PC-9 (cell line): ENCODE data around the gene AGBL4. TPM values are rescaled to one million over a fixed set of nuclear protein-coding genes. Genes with fewer than 3 reads are reported as not detected.
"Not testable (repeated sequence)": the region's sequence is repeated elsewhere in the genome, so short reads cannot be mapped to it uniquely, and the experiment has no call there.

Experiments
- BruUV-seq: library from RNA; stranded (reverse); fragments of 400-500 nt; replicated peaks from 2 replicates; lab custom pipeline; 2021; lab: Mats Ljungman, UMichigan
- CTCF ChIA-PET: fragments of 300-600 bp; sonication (Branson Sonifier 250); formaldehyde crosslinking; loops from one replicate; lab custom pipeline; 2022; ENCODE audit warnings: antibody characterized with exemption; lab: Charles Lee
- POLR2A ChIA-PET: fragments of 300-600 bp; sonication (Branson Sonifier 250); formaldehyde crosslinking; loops from one replicate; lab custom pipeline; 2022; ENCODE audit warnings: antibody characterized with exemption; ENCODE audit not compliant: unreplicated experiment; lab: Charles Lee
- DNase-seq, 2 experiments: peaks; one replicate each; pipeline versions ENCODE4 v3.0.0 to v3.0.0-alpha.2; 2015 to 2022; ENCODE audit warnings: mixed read lengths in 1 of 2
- H2AFZ ChIP-seq: fragments of 200-600 bp; sonication (generic); 2 replicates; pipeline ENCODE4 v1.8.1; 2017; ENCODE audit warnings: antibody characterized with exemption
- H3F3A ChIP-seq: fragments of 200-600 bp; sonication (generic); 2 replicates; pipeline ENCODE4 v1.8.1; 2017; ENCODE audit warnings: antibody characterized with exemption, mild to moderate bottlenecking, low read depth; ENCODE audit not compliant: insufficient read depth
- H3K27ac ChIP-seq: fragments of 200-600 bp; sonication (generic); 2 replicates; pipeline ENCODE4 v1.6.1; 2016; ENCODE audit warnings: mixed run types
- H3K27me3 ChIP-seq: fragments of 200-600 bp; sonication (generic); 2 replicates; pipeline ENCODE4 v1.6.1; 2016; ENCODE audit warnings: low read depth, mixed run types; ENCODE audit not compliant: insufficient read depth
- H3K36me3 ChIP-seq: fragments of 200-600 bp; sonication (generic); 2 replicates; pipeline ENCODE4 v1.6.1; 2016; ENCODE audit warnings: low read depth, mixed run types
- H3K4me1 ChIP-seq: fragments of 200-600 bp; sonication (generic); replicated peaks from 2 replicates; pipeline ENCODE4 v1.6.1; 2016; ENCODE audit warnings: mixed run types; ENCODE audit not compliant: insufficient read depth
- H3K4me2 ChIP-seq: fragments of 200-600 bp; sonication (generic); 2 replicates; pipeline ENCODE4 v1.6.1; 2017; ENCODE audit warnings: mixed run types
- H3K4me3 ChIP-seq: fragments of 200-600 bp; sonication (generic); 2 replicates; pipeline ENCODE4 v1.6.1; 2016; ENCODE audit warnings: mixed run types
- H3K79me2 ChIP-seq: fragments of 200-600 bp; sonication (generic); 2 replicates; pipeline ENCODE4 v1.6.1; 2017; ENCODE audit warnings: low read depth, mixed run types
- H3K9me2 ChIP-seq: fragments of 200-600 bp; sonication (generic); 2 replicates; pipeline ENCODE4 v1.8.1; 2017; ENCODE audit warnings: mild to moderate bottlenecking; ENCODE audit not compliant: insufficient read depth
- H3K9me3 ChIP-seq: fragments of 200-600 bp; sonication (generic); 2 replicates; pipeline ENCODE4 v1.8.1; 2016; ENCODE audit warnings: low read depth; ENCODE audit not compliant: insufficient read depth
- H4K20me1 ChIP-seq: fragments of 200-600 bp; sonication (generic); 2 replicates; pipeline ENCODE4 v1.8.1; 2017; ENCODE audit not compliant: insufficient read depth
- CTCF ChIP-seq: fragments of 200-600 bp; sonication (generic); conservative IDR thresholded peaks from 2 replicates; pipeline ENCODE4 v1.6.1; 2017; ENCODE audit warnings: mixed run types, antibody characterized with exemption, mild to moderate bottlenecking, moderate library complexity
- EZH2 ChIP-seq: fragments of 200-600 bp; sonication (generic); IDR thresholded peaks from 2 replicates; pipeline ENCODE4 v1.8.0; 2017; ENCODE audit warnings: antibody characterized with exemption, low read depth
- intact Hi-C: fragments of 100-400 bp; cut with micrococcal nuclease; formaldehyde crosslinking; loops from one replicate; pipeline ENCODE4 v1.10.0; 2022; ENCODE audit not compliant: unreplicated experiment
- total RNA-seq: library from RNA; stranded (reverse); gene quantifications from 2 replicates; pipeline ENCODE4 v1.2.3, GENCODE V29; 2021

The AGBL4 gene
- total RNA-seq, 1 experiment from 2014 or later = not detected

GRCh38 chr1:48523558-48523957, 1500.2 kb downstream of the AGBL4 start:
- Histone ChIP-seq H3K4me2 (no peak overlapping the region), H3K36me3 (no peaks in the 10 kb centered on the region), H3F3A (no peaks in the 10 kb centered on the region), H3K4me3 (no peak overlapping the region), H3K27me3 (peaks cover 13% of the 10 kb centered on the region; the same call in 1 of the 2 replicates), H3K9me2 (no peaks in the 10 kb centered on the region), H3K27ac (no peak overlapping the region), H2AFZ (no peak overlapping the region), H3K79me2 (no peaks in the 10 kb centered on the region), H3K4me1 (no peaks in the 10 kb centered on the region), H3K9me3 (no peaks in the 10 kb centered on the region), H4K20me1 (no peaks in the 10 kb centered on the region)
- BruUV-seq = no TSS peak
- DNase-seq = no peak
- POLR2A ChIA-PET = no interaction called here
- intact Hi-C loops = no loop called here
- CTCF ChIA-PET = no interaction called here
- TF ChIP-seq CTCF (no peak), EZH2 (no peak)

- H3K9me2 ChIP-seq, H3K79me2 ChIP-seq, H3K4me2 ChIP-seq, H3K4me1 ChIP-seq, BruUV-seq, POLR2A ChIA-PET, H4K20me1 ChIP-seq, DNase-seq, H3K27ac ChIP-seq, H3K9me3 ChIP-seq, H2AFZ ChIP-seq, H3K36me3 ChIP-seq, H3K4me3 ChIP-seq, H3K27me3 ChIP-seq, H3F3A ChIP-seq, intact Hi-C loops: not testable (repeated sequence)
- CTCF ChIA-PET = interaction anchor here (0.7 kb wide), 1 partner anchor 64 kb away, joined by 3 read pairs; no protein-coding TSS in a partner anchor
These were observed 1503.9 kb downstream of the AGBL4 start for GRCh38 chr1:48519896-48520295.

GRCh38 chr1:48506870-48507269, 1516.9 kb downstream of the AGBL4 start:
- no peaks in the 10 kb centered on the region for H3K27me3 ChIP-seq
- no peaks in the 10 kb centered on the region for H3K9me3 ChIP-seq
- intact Hi-C loops = no loop called here
- ChIA-PET POLR2A (no interaction called here), CTCF (no interaction called here)
- BruUV-seq = no TSS peak
- no peaks in the 10 kb centered on the region for H3K4me1 ChIP-seq
- no peaks in the 10 kb centered on the region for H3F3A ChIP-seq
- H3K79me2 ChIP-seq = no peaks in the 10 kb centered on the region
- no peaks in the 10 kb centered on the region for H4K20me1 ChIP-seq
- H3K4me3 ChIP-seq = no peak overlapping the region
- no peak overlapping the region for H3K4me2 ChIP-seq
- H3K36me3 ChIP-seq = no peaks in the 10 kb centered on the region
- H3K9me2 ChIP-seq = no peaks in the 10 kb centered on the region
- DNase-seq = no peak
- no peak overlapping the region for H3K27ac ChIP-seq
- TF ChIP-seq EZH2 (no peak), CTCF (no peak)
- H2AFZ ChIP-seq = no peak overlapping the region
